Neural crest cell (in vitro differentiated cells): Measurements from ENCODE around the gene HPN. TPM values are rescaled to one million over a fixed set of nuclear protein-coding genes. Genes with fewer than 3 reads are reported as not detected.
A peak's percentile ranks its signal among the peaks of the same experiment; 100 is the strongest.

Experiments used
- DNase-seq: peaks from one replicate; pipeline ENCODE4 v3.0.0; 2021; ENCODE audit warnings: low read depth, mixed read lengths, low spot score
- H3K27ac Mint-ChIP-seq: one replicate; pipeline ENCODE4 v1.8.0; 2021; ENCODE audit warnings: mild to moderate bottlenecking, mixed read lengths; ENCODE audit not compliant: unreplicated experiment
- H3K27me3 Mint-ChIP-seq: 2 replicates; pipeline ENCODE4 v1.8.0; 2021; ENCODE audit warnings: low read depth, mild to moderate bottlenecking, mixed read lengths
- H3K36me3 Mint-ChIP-seq: 2 replicates; pipeline ENCODE4 v1.8.0; 2021; ENCODE audit warnings: low read depth, mild to moderate bottlenecking, mixed read lengths
- H3K4me1 Mint-ChIP-seq: 2 replicates; pipeline ENCODE4 v1.8.0; 2021; ENCODE audit warnings: mixed read lengths
- H3K4me3 Mint-ChIP-seq: one replicate; pipeline ENCODE4 v1.8.0; 2021; ENCODE audit warnings: mild to moderate bottlenecking, mixed read lengths
- H3K9me3 Mint-ChIP-seq: 2 replicates; pipeline ENCODE4 v1.8.0; 2021; ENCODE audit warnings: mixed read lengths
- CTCF ChIP-seq: fragments of 200-600 bp; sonication (generic); conservative IDR thresholded peaks from 2 replicates; pipeline ENCODE4 v1.5.0; 2021; ENCODE audit warnings: antibody characterized with exemption, mild to moderate bottlenecking
- total RNA-seq: library from RNA; stranded (reverse); gene quantifications from 2 replicates; pipeline ENCODE4 v1.2.1, GENCODE V29; 2021

HPN gene
- total RNA-seq, 1 donor from 2014 or later = 0.26 TPM

GRCh38 chr19:35052599-35053190, 11.2 kb downstream of the HPN start:
- Mint-ChIP-seq H3K4me1 (peaks cover 9% of the 10 kb centered on the region), H3K27me3 (peaks cover 19% of the 10 kb centered on the region), H3K9me3 (no peaks in the 10 kb centered on the region), H3K27ac (peak overlapping the region; percentile 19), H3K36me3 (no peaks in the 10 kb centered on the region), H3K4me3 (no peak overlapping the region)
- TF ChIP-seq CTCF = no peak
- DNase-seq = no peak

- Mint-ChIP-seq H3K27ac (no peak overlapping the region), H3K27me3 (peaks cover 19% of the 10 kb centered on the region), H3K9me3 (no peaks in the 10 kb centered on the region), H3K36me3 (no peaks in the 10 kb centered on the region), H3K4me3 (no peak overlapping the region), H3K4me1 (peaks cover 5% of the 10 kb centered on the region)
- DNase-seq = no peak
- TF ChIP-seq CTCF = no peak
Observed at GRCh38 chr19:35053667-35054293, 12.3 kb downstream of the HPN start.

GRCh38 chr19:35054626-35055025, 13.1 kb downstream of the HPN start:
- no peaks in the 10 kb centered on the region for H3K4me1 Mint-ChIP-seq
- no peak for DNase-seq
- no peaks in the 10 kb centered on the region for H3K36me3 Mint-ChIP-seq
- peaks cover 19% of the 10 kb centered on the region for H3K27me3 Mint-ChIP-seq
- H3K9me3 Mint-ChIP-seq = no peaks in the 10 kb centered on the region
- no peak overlapping the region for H3K27ac Mint-ChIP-seq
- TF ChIP-seq CTCF = no peak
- no peak overlapping the region for H3K4me3 Mint-ChIP-seq

- DNase-seq = no peak
- no peaks in the 10 kb centered on the region for H3K36me3 Mint-ChIP-seq
- H3K27ac Mint-ChIP-seq = no peak overlapping the region
- H3K4me3 Mint-ChIP-seq = no peak overlapping the region
- H3K9me3 Mint-ChIP-seq = no peaks in the 10 kb centered on the region
- H3K27me3 Mint-ChIP-seq = peaks cover 19% of the 10 kb centered on the region
- no peak for TF ChIP-seq CTCF
- no peaks in the 10 kb centered on the region for H3K4me1 Mint-ChIP-seq
Observed at GRCh38 chr19:35055715-35056179, 14.2 kb downstream of the HPN start.

- Mint-ChIP-seq H3K4me3 (no peak overlapping the region), H3K9me3 (no peaks in the 10 kb centered on the region), H3K4me1 (no peaks in the 10 kb centered on the region), H3K36me3 (no peaks in the 10 kb centered on the region), H3K27me3 (peaks cover 19% of the 10 kb centered on the region), H3K27ac (no peak overlapping the region)
- no peak for TF ChIP-seq CTCF
- no peak for DNase-seq
Observed at GRCh38 chr19:35056513-35057063, 15.1 kb downstream of the HPN start.
